Uterus (tissue), 2 donors: ENCODE measurements around the gene OR2A1.
"Not testable (repeated sequence)": the region's sequence is repeated elsewhere in the genome, so short reads cannot be mapped to it uniquely, and the experiment has no call there.

Source experiments
- POLR2A ChIP-seq, 2 donors: fragments of 450-650 bp; IDR thresholded peaks; one replicate each; pipeline ENCODE4 v1.6.1; 2016; ENCODE audit warnings: antibody characterized with exemption in 2 of 2, mild to moderate bottlenecking in 1 of 2, moderate library complexity in 1 of 2
- TF ChIP-seq, protein P1 (sequence below), 4 experiments: fragments of 200-600 bp in 2 of 4; fragments of 450-650 bp in 2 of 4; sonication (generic) in 2 of 4; IDR thresholded peaks; one replicate each; pipeline ENCODE4 v1.5.1; 2016 to 2019; ENCODE audit warnings: antibody characterized with exemption in 4 of 4, mild to moderate bottlenecking in 2 of 4, moderate library complexity in 1 of 4

DNA sequence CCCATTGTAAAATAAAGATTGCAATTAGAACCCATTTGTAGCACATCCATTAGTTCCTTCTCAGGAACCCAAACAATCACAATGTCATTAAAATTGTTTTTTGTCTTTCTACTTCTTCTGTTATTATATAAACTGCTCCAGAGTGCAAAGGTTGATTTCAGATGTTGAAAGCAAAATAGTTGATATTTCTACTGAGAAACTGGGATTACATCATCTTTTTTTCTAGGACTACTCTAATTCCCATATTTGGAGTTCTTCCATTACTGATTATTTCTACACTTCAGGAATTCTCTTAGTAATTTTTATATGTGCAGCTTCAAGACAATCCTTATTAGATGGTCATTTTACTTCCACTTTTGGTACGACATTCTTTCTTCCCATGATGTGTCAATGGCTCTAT lies 5.3 kb downstream of the OR2A1 start:
- TF ChIP-seq, protein P1, sequence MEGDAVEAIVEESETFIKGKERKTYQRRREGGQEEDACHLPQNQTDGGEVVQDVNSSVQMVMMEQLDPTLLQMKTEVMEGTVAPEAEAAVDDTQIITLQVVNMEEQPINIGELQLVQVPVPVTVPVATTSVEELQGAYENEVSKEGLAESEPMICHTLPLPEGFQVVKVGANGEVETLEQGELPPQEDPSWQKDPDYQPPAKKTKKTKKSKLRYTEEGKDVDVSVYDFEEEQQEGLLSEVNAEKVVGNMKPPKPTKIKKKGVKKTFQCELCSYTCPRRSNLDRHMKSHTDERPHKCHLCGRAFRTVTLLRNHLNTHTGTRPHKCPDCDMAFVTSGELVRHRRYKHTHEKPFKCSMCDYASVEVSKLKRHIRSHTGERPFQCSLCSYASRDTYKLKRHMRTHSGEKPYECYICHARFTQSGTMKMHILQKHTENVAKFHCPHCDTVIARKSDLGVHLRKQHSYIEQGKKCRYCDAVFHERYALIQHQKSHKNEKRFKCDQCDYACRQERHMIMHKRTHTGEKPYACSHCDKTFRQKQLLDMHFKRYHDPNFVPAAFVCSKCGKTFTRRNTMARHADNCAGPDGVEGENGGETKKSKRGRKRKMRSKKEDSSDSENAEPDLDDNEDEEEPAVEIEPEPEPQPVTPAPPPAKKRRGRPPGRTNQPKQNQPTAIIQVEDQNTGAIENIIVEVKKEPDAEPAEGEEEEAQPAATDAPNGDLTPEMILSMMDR (IDR thresholded peaks at IDR 0.05) = not testable (repeated sequence)
- TF ChIP-seq POLR2A (IDR thresholded peaks at IDR 0.05) = not testable (repeated sequence)
